Osteoblast (primary cell): ENCODE measurements around the gene CPZ. TPM values are rescaled to one million over a fixed set of nuclear protein-coding genes. Genes with fewer than 3 reads are reported as not detected.

ENCODE experiments used
- DNase-seq: peaks from one replicate; pipeline ENCODE4 v3.0.0; 2011; ENCODE audit warnings: low spot score, mixed read lengths; ENCODE audit not compliant: insufficient read length; ENCODE audit errors: missing footprints
- H2AFZ ChIP-seq: 2 replicates; pipeline ENCODE4 v1.6.0; 2011; ENCODE audit warnings: mild to moderate bottlenecking, low read length
- H3K27ac ChIP-seq: 2 replicates; pipeline ENCODE4 v1.5.1; 2011; ENCODE audit warnings: mild to moderate bottlenecking, low read depth, low read length, moderate library complexity
- H3K27me3 ChIP-seq: 2 replicates; pipeline ENCODE4 v1.6.0; 2012; ENCODE audit warnings: mild to moderate bottlenecking, control low read depth, inconsistent platforms, low read length, moderate library complexity; ENCODE audit not compliant: insufficient read depth
- H3K36me3 ChIP-seq: 2 replicates; pipeline ENCODE4 v1.5.1; 2011; ENCODE audit warnings: mild to moderate bottlenecking, low read length, control low read depth, moderate library complexity; ENCODE audit not compliant: insufficient read depth
- H3K4me1 ChIP-seq: 2 replicates; pipeline ENCODE4 v1.5.1; 2011; ENCODE audit warnings: mild to moderate bottlenecking, low read length, control low read depth, moderate library complexity; ENCODE audit not compliant: insufficient read depth
- H3K4me2 ChIP-seq: 2 replicates; pipeline ENCODE4 v1.6.0; 2011; ENCODE audit warnings: mild to moderate bottlenecking, low read length; ENCODE audit not compliant: insufficient read depth
- H3K4me3 ChIP-seq: fragments of 200-600 bp; sonication (generic); 3 replicates; pipeline ENCODE4 v1.5.1; 2012; ENCODE audit warnings: mild to moderate bottlenecking, low read length, inconsistent platforms; ENCODE audit not compliant: insufficient read depth
- H3K79me2 ChIP-seq: 2 replicates; pipeline ENCODE4 v1.6.0; 2012; ENCODE audit warnings: mild to moderate bottlenecking, low read length, control low read depth, inconsistent platforms; ENCODE audit not compliant: insufficient read depth
- H3K9me3 ChIP-seq: 2 replicates; pipeline ENCODE4 v1.5.1; 2011; ENCODE audit warnings: low read depth, low read length, control low read depth
- H4K20me1 ChIP-seq: 2 replicates; pipeline ENCODE4 v1.6.0; 2012; ENCODE audit warnings: mild to moderate bottlenecking, low read length, control low read depth; ENCODE audit not compliant: insufficient read depth
- total RNA-seq: library from RNA; depleted of rRNA; stranded (reverse); fragments of >200 nt; gene quantifications from 2 replicates; pipeline ENCODE4 v1.2.3, GENCODE V29; 2012
- TF ChIP-seq, protein P1 (sequence below): IDR thresholded peaks from 2 replicates; pipeline ENCODE4 v1.5.1; 2011; ENCODE audit warnings: mild to moderate bottlenecking, low read depth, low read length, moderate library complexity; ENCODE audit errors: extremely low read depth

Gene CPZ
- total RNA-seq, 1 donor, result 44.5 TPM

DNA sequence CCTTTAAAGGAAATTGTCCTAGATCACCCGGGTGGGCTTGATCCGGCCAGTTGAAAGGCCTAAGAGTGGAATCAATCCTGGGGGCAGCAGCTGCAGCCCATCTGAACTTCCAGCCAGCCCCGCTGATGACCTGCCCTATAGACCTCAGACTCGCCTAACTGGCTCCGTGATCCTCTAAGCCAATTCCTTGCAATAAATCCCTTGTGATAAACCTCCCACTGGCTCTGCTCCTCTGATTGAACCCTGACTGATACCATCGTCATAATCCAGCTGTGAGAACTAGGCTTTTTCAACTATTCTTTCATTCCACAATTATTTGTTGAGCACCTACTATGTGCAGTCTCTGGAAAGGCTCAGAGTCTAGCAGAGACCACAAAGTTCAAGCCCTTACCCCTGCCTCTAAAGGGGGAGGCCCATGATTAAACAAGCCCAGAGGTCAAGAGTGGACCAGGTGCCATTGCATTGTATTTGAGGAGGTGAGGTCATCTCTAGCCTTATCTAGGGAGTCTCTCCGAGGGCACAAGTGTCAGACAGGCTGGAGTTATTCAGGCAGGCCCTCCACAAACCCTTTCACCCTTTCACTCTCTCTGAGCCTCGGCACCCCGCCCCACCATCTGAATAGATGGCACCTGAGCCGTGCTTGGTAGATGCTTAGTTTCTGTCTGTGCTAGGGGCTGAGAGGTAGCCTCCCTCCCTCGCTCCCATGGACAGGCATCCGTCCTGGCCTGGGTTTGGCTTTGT lies 32.9 kb upstream of the CPZ start:
- no peaks in the 10 kb centered on the region for H3K27me3 ChIP-seq
- DNase-seq, result peak; percentile 58
- TF ChIP-seq, protein P1, sequence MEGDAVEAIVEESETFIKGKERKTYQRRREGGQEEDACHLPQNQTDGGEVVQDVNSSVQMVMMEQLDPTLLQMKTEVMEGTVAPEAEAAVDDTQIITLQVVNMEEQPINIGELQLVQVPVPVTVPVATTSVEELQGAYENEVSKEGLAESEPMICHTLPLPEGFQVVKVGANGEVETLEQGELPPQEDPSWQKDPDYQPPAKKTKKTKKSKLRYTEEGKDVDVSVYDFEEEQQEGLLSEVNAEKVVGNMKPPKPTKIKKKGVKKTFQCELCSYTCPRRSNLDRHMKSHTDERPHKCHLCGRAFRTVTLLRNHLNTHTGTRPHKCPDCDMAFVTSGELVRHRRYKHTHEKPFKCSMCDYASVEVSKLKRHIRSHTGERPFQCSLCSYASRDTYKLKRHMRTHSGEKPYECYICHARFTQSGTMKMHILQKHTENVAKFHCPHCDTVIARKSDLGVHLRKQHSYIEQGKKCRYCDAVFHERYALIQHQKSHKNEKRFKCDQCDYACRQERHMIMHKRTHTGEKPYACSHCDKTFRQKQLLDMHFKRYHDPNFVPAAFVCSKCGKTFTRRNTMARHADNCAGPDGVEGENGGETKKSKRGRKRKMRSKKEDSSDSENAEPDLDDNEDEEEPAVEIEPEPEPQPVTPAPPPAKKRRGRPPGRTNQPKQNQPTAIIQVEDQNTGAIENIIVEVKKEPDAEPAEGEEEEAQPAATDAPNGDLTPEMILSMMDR, result no peak
- H3K4me2 ChIP-seq, result no peak overlapping the region
- H4K20me1 ChIP-seq, result no peaks in the 10 kb centered on the region
- H3K79me2 ChIP-seq, result no peaks in the 10 kb centered on the region
- peaks cover 18% of the 10 kb centered on the region for H3K4me1 ChIP-seq
- no peaks in the 10 kb centered on the region for H3K9me3 ChIP-seq
- no peak overlapping the region for H3K27ac ChIP-seq
- H3K36me3 ChIP-seq, result no peaks in the 10 kb centered on the region
- no peak overlapping the region for H3K4me3 ChIP-seq
- H2AFZ ChIP-seq, result no peak overlapping the region

DNA sequence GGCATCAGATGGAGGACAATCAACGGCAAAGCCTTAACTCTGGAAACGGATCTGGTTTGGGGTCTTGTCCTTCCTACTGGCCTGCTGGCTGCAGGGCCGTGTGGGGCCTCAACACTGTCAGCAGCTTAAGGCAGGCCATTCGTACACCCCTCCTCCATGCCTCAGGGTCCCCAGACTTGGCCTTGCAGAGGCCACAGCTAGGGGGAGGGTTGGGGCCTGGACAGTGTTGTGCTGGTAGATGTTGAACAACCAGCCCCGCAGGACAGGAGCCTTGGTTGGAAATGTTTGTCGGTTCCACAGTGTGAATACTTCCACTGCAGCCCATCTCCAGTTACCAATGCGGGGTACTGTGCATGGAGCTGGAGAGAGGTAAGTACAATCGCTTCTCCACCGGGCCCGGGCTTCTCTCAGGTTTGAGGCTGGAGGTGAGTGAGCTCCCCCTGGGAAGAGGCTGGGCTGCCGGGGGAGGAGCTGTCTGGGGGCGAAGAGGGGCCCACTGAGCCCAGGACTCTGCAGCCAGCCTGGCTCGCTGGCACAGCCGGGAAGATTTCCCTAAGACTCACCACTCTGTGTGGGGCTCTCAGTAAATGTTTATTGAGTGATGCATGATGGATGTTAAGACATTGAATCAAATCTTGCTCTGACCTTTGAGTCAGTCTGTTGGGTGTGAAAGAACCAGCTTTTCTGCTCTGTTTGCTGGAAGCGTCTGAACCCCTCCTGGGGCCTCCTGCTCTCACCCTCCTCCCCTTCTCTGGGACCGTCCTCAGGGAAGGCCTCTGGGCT lies 32.1 kb upstream of the CPZ start:
- Histone ChIP-seq H3K4me2 (peak overlapping the region; percentile 36), H3K4me1 (peaks cover 18% of the 10 kb centered on the region), H3K27ac (no peak overlapping the region)

DNA sequence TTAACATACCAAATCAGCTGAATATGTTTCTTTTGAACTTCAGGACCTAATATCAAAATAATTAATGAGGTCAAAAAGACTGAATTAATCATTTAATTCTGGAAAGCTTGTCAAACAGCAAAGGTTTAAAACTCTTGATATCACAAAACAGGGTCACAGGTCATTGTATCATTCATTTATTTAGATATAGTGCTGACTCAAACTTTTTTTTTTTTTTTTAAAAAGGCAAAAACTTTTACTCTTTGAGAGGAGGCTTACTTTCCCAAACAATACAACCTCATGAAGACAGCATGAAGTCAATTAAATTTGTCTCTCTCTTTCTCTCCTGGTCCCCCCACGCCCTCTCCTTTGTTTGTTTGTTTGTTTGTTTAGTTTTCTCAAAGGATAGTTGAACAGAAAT lies 28.0 kb upstream of the CPZ start:
- TF ChIP-seq, protein P1, result no peak
- Histone ChIP-seq H3K9me3 (no peaks in the 10 kb centered on the region), H3K4me2 (no peak overlapping the region), H3K27ac (no peak overlapping the region), H3K79me2 (no peaks in the 10 kb centered on the region), H2AFZ (no peak overlapping the region), H3K4me3 (no peak overlapping the region), H4K20me1 (no peaks in the 10 kb centered on the region), H3K27me3 (peaks cover 10% of the 10 kb centered on the region), H3K4me1 (peaks cover 12% of the 10 kb centered on the region), H3K36me3 (no peaks in the 10 kb centered on the region)
- no peak for DNase-seq

More for the DNA sequence above, 32.1 kb upstream of the CPZ start:
- DNase-seq, result peak; percentile 92
- H2AFZ ChIP-seq, result peak overlapping the region; percentile 68
- H3K79me2 ChIP-seq, result no peaks in the 10 kb centered on the region
- no peaks in the 10 kb centered on the region for H3K36me3 ChIP-seq
- no peak overlapping the region for H3K4me3 ChIP-seq
- H3K27me3 ChIP-seq, result no peaks in the 10 kb centered on the region
- H4K20me1 ChIP-seq, result no peaks in the 10 kb centered on the region
- no peaks in the 10 kb centered on the region for H3K9me3 ChIP-seq
- TF ChIP-seq, protein P1, result no peak

DNA sequence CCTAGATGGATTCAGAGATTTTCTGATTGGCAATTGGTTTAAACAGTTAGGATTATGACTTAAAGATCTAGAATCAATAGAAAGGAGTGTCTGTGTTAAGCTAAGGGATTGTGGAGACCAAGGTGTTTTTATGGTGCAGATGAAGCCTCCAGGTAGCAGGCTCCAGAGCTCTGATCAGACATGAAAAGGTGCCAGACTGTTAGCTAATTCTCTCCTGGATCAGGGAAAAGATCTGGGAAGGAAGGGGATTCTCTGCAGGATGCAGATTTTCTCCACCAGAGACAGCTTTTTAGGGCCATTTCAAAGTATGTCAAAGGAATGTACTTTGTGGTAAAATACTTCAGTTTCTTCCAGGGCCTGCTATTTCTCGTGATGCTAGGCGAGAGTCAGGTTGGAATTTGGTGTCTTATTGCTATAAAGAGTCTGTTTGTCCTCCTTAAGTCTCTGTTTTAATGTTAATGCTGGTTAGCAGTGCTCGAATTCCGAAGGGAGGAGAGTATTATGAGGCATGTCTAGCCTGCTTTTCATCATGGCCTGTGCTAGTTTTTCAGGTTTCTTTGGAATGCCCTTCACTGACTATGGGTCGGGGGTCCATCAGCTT lies 24.4 kb upstream of the CPZ start:
- Histone ChIP-seq H4K20me1 (no peaks in the 10 kb centered on the region), H3K9me3 (no peaks in the 10 kb centered on the region), H3K4me1 (no peaks in the 10 kb centered on the region), H2AFZ (no peak overlapping the region), H3K79me2 (no peaks in the 10 kb centered on the region), H3K4me3 (no peak overlapping the region), H3K36me3 (no peaks in the 10 kb centered on the region), H3K27me3 (peaks cover 18% of the 10 kb centered on the region), H3K4me2 (no peak overlapping the region), H3K27ac (no peak overlapping the region)
- TF ChIP-seq, protein P1, result no peak
- peak; percentile 23 for DNase-seq
